ENCODE measurements around the gene CDC45.

DNA sequence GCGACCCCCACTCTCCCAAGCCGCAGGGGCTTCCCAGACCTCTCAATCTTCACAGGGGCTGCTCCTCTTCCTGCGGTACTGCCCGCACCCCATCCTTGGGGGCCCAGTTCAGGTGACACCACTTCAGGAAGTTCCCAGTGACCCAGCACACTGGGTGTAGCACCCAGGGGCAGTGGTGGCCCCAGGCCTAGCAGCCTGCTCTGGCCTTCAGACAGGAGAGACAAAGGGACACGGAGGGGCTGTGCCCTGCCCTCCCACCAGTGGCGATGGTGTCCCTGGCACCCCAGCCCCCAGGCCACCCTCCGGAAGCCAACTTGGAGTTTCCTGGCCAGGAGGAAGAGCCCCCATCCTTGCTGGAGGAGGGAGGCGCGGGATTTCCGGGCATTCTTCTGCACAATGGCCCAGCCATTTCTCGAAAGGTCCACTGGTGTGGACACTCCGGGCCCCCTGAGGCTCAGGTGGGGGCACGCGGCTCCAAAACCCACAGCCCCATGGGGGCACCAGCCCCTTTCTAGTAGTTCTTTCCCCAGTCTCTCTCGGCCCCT is 45.5 kb downstream of the CDC45 start:
- no peak for TF ChIP-seq EZH2 (IDR thresholded peaks at IDR 0.05; ENCODE audit: low read length, missing control alignments)
- TF ChIP-seq, protein P1, sequence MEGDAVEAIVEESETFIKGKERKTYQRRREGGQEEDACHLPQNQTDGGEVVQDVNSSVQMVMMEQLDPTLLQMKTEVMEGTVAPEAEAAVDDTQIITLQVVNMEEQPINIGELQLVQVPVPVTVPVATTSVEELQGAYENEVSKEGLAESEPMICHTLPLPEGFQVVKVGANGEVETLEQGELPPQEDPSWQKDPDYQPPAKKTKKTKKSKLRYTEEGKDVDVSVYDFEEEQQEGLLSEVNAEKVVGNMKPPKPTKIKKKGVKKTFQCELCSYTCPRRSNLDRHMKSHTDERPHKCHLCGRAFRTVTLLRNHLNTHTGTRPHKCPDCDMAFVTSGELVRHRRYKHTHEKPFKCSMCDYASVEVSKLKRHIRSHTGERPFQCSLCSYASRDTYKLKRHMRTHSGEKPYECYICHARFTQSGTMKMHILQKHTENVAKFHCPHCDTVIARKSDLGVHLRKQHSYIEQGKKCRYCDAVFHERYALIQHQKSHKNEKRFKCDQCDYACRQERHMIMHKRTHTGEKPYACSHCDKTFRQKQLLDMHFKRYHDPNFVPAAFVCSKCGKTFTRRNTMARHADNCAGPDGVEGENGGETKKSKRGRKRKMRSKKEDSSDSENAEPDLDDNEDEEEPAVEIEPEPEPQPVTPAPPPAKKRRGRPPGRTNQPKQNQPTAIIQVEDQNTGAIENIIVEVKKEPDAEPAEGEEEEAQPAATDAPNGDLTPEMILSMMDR (conservative IDR thresholded peaks at IDR 0.05 in 1 of 2, IDR thresholded peaks at IDR 0.05 in 1 of 2; ENCODE audit: low read depth in 1 of 2, low read length in 2 of 2) = no peak

Measured in fibroblast of lung (primary cell).